ENCODE data around the gene TRPV6. TPM values are rescaled to one million over a fixed set of nuclear protein-coding genes. Genes with fewer than 3 reads are reported as not detected.

The TRPV6 gene
- total RNA-seq, 1 experiment from 2014 or later: 1.7 TPM

- CTCF ChIA-PET: no interaction called here
- Histone ChIP-seq H2AFZ (ENCODE audit: low read depth, low read length, poor library complexity, severe bottlenecking) (no peak overlapping the region), H3K4me1 (ENCODE audit: control insufficient read depth in 1 of 2, insufficient read depth in 2 of 2, low read length in 2 of 2) (no peaks in the 10 kb centered on the region), H3K4me2 (ENCODE audit: low read length) (no peak overlapping the region), H3K9me3 (ENCODE audit: control insufficient read depth in 1 of 2, insufficient read depth in 1 of 2, low read depth in 1 of 2, low read length in 2 of 2) (no peaks in the 10 kb centered on the region), H3K27me3 (ENCODE audit: insufficient read depth, low read length) (peaks cover 5% of the 10 kb centered on the region), H3K4me3 (replicated peaks in 1 of 2; ENCODE audit: low read depth in 1 of 2, low read length in 2 of 2) (no peak overlapping the region), H3K79me2 (ENCODE audit: insufficient read depth, low read length) (no peaks in the 10 kb centered on the region), H3K36me3 (ENCODE audit: control insufficient read depth in 1 of 2, insufficient read depth in 2 of 2, low read length in 2 of 2) (no peaks in the 10 kb centered on the region), H3K9me2 (ENCODE audit: insufficient read depth) (no peaks in the 10 kb centered on the region), H3K9ac (ENCODE audit: low read length) (no peak overlapping the region), H4K20me1 (ENCODE audit: insufficient read depth) (no peaks in the 10 kb centered on the region), H3K27ac (ENCODE audit: low read depth, low read length) (no peak overlapping the region)
- DNase-seq (ENCODE audit: low read depth, low spot score) (no peak), ATAC-seq (no peak)
- RAD21 ChIA-PET (ENCODE audit: low non-redundant PET in 1 of 2, low total read pairs in 2 of 2, uncharacterized antibody in 2 of 2, unreplicated experiment in 2 of 2): no interaction called here
- intact Hi-C loops (cut with micrococcal nuclease): no loop called here
- no TSS peak for BruUV-seq (replicated peaks)
- TF ChIP-seq FOSL1 (IDR thresholded peaks at IDR 0.05; ENCODE audit: low read depth) (no peak), ATF3 (IDR thresholded peaks at IDR 0.05) (no peak), JUND (IDR thresholded peaks at IDR 0.05) (no peak), POLR2AphosphoS5 (IDR thresholded peaks at IDR 0.05; ENCODE audit: low read depth, low read length) (no peak), EZH2 (IDR thresholded peaks at IDR 0.05) (no peak), SIN3A (IDR thresholded peaks at IDR 0.05; ENCODE audit: low read depth) (no peak), YY1 (IDR thresholded peaks at IDR 0.05; ENCODE audit: extremely low read depth, insufficient replicate concordance, low read depth, low read length) (no peak), MAX (IDR thresholded peaks at IDR 0.05) (no peak), SP1 (IDR thresholded peaks at IDR 0.05; ENCODE audit: low read depth) (no peak), REST (IDR thresholded peaks at IDR 0.05; ENCODE audit: low read depth) (no peak), ZNF274 (IDR thresholded peaks at IDR 0.05; ENCODE audit: low read depth, low read length) (no peak), ZBTB33 (IDR thresholded peaks at IDR 0.05; ENCODE audit: extremely low read depth, insufficient replicate concordance, low read length) (no peak)
- POLR2A ChIA-PET: no interaction called here
Measured at GRCh38 chr7:142906643-142907042, 21.1 kb upstream of the TRPV6 start.
